AG04449 (cell line): Measurements from ENCODE around the gene LMTK2.

ENCODE experiments used
- CTCF ChIA-PET: fragments of 350-600 bp; formaldehyde crosslinking; extraction: SDS; loops from one replicate; lab custom pipeline; 2021; ENCODE audit warnings: antibody characterized with exemption; lab: Yijun Ruan, JAX
- POLR2A ChIA-PET: fragments of 400-600, 350-600 bp; formaldehyde crosslinking; extraction: SDS; loops from one replicate; lab custom pipeline; 2020; ENCODE audit warnings: antibody characterized with exemption, inconsistent platforms; lab: Yijun Ruan, JAX
- DNase-seq: peaks from one replicate; pipeline ENCODE4 v3.0.0-alpha.2; 2010; ENCODE audit warnings: low read depth, low spot score
- H3K4me3 ChIP-seq: 2 replicates; pipeline ENCODE4 v1.5.1; 2011; ENCODE audit warnings: low read depth, mild to moderate bottlenecking, control low read depth, low read length
- CTCF ChIP-seq: IDR thresholded peaks from one replicate; pipeline ENCODE4 v1.5.1; 2011; ENCODE audit warnings: mild to moderate bottlenecking, moderate library complexity, low read length, control low read depth, inconsistent platforms; ENCODE audit not compliant: insufficient read depth; ENCODE audit errors: missing control alignments

The LMTK2 gene

GRCh38 chr7:98149116-98149692 is 42.5 kb downstream of the LMTK2 start:
- CTCF ChIA-PET = interaction anchor here (2.1 kb wide), 1 partner anchor 19 kb away, joined by 10 read pairs; no protein-coding TSS in a partner anchor
- DNase-seq = no peak
- no peak overlapping the region for H3K4me3 ChIP-seq
- TF ChIP-seq CTCF = no peak
- POLR2A ChIA-PET = no interaction called here

GRCh38 chr7:98151884-98152283 is 45.2 kb downstream of the LMTK2 start:
- no peak for DNase-seq
- ChIA-PET CTCF (interaction anchor here (1.7 kb wide), 1 partner anchor 16 kb away, joined by 10 read pairs; no protein-coding TSS in a partner anchor), POLR2A (no interaction called here)
- no peak overlapping the region for H3K4me3 ChIP-seq
- no peak for TF ChIP-seq CTCF

GRCh38 chr7:98156700-98157099 is 50.0 kb downstream of the LMTK2 start:
- no peak for DNase-seq
- no peak for TF ChIP-seq CTCF
- POLR2A ChIA-PET = no interaction called here
- H3K4me3 ChIP-seq = no peak overlapping the region
- CTCF ChIA-PET = interaction anchor here (5.0 kb wide), 1 partner anchor 11 kb away, joined by 62 read pairs; no protein-coding TSS in a partner anchor

- no peak for DNase-seq
- no peak for TF ChIP-seq CTCF
- CTCF ChIA-PET = interaction anchor here (5.0 kb wide), 1 partner anchor 10 kb away, joined by 62 read pairs; no protein-coding TSS in a partner anchor
- POLR2A ChIA-PET = no interaction called here
- no peak overlapping the region for H3K4me3 ChIP-seq
Measured at GRCh38 chr7:98157761-98158160, 51.1 kb downstream of the LMTK2 start.

- ChIA-PET POLR2A (no interaction called here), CTCF (interaction anchor here (0.8 to 16.2 kb wide), 5 partner anchors 26 to 144 kb away, joined by 3 to 544 read pairs (median 3); partner anchors contain the start of gene LMTK2)
- DNase-seq = no peak
- no peak overlapping the region for H3K4me3 ChIP-seq
- no peak for TF ChIP-seq CTCF
Measured at GRCh38 chr7:98162758-98163157, 56.1 kb downstream of the LMTK2 start.

- POLR2A ChIA-PET = no interaction called here
- CTCF ChIA-PET = interaction anchor here (1.0 to 16.2 kb wide), 3 partner anchors 56 to 144 kb away, joined by 3 to 544 read pairs (median 170); partner anchors contain the start of gene LMTK2
- H3K4me3 ChIP-seq = no peak overlapping the region
- no peak for DNase-seq
- TF ChIP-seq CTCF = no peak
Measured at GRCh38 chr7:98163269-98163668, 56.6 kb downstream of the LMTK2 start.
